Measurements from ENCODE around the gene HAL.

HAL gene

GRCh38 chr12:95996034-95996658, at the start of gene HAL:
Gene HAL, minus strand, starts transcription at chr12:95996344. Its CDS starts 434 bp downstream, at chr12:95995910.
- no peak for DNase-seq

- DNase-seq, result no peak
Measured at GRCh38 chr12:96045566-96045965, 49.4 kb upstream of the HAL start.

- no peak for DNase-seq
Measured at GRCh38 chr12:96044943-96045290, 48.8 kb upstream of the HAL start.

GRCh38 chr12:96044017-96044942, 48.1 kb upstream of the HAL start:
- DNase-seq, result no peak

- no peak for DNase-seq
Measured at GRCh38 chr12:96041181-96041580, 45.0 kb upstream of the HAL start.

- no peak for DNase-seq
Measured at GRCh38 chr12:96040305-96041133, 44.4 kb upstream of the HAL start.

- no peak for DNase-seq
Measured at GRCh38 chr12:96039516-96039915, 43.4 kb upstream of the HAL start.

- DNase-seq, result no peak
Measured at GRCh38 chr12:96036765-96037455, 40.8 kb upstream of the HAL start.

- DNase-seq, result peak; percentile 100
Measured at GRCh38 chr12:96035283-96036236, 39.4 kb upstream of the HAL start, which contains the start of gene LTA4H. Gene LTA4H, minus strand, starts transcription at chr12:96035587. Its CDS starts 68 bp downstream, at chr12:96035519.

- DNase-seq, result peak; percentile 58
Measured at GRCh38 chr12:96034621-96035282, 38.6 kb upstream of the HAL start.

GRCh38 chr12:96033549-96034389, 37.6 kb upstream of the HAL start:
- no peak for DNase-seq

- DNase-seq, result no peak
Measured at GRCh38 chr12:96029826-96030225, 33.7 kb upstream of the HAL start.

GRCh38 chr12:96028538-96028937, 32.4 kb upstream of the HAL start:
- DNase-seq, result no peak

- no peak for DNase-seq
Measured at GRCh38 chr12:96026331-96026730, 30.2 kb upstream of the HAL start.

- no peak for DNase-seq
Measured at GRCh38 chr12:96025518-96025917, 29.4 kb upstream of the HAL start.

GRCh38 chr12:96020314-96021003, 24.3 kb upstream of the HAL start:
- DNase-seq, result no peak

- DNase-seq, result no peak
Measured at GRCh38 chr12:96015672-96016071, 19.5 kb upstream of the HAL start.

- no peak for DNase-seq
Measured at GRCh38 chr12:96014943-96015599, 18.9 kb upstream of the HAL start.

GRCh38 chr12:96007729-96008128, 11.6 kb upstream of the HAL start:
- DNase-seq, result no peak

Measured in NCI-H1105 treated with DMSO at 0.1 percent for 48 hours (cell line).